Keratinocyte (primary cell): ENCODE results near the gene HID1.

Experiments used
- EZH2 ChIP-seq: IDR thresholded peaks from one replicate; pipeline ENCODE4 v1.6.1; 2012; ENCODE audit warnings: inconsistent platforms, mild to moderate bottlenecking, low read length, moderate library complexity
- TF ChIP-seq, protein P1 (sequence below), 3 experiments: IDR thresholded peaks in 1 of 3; conservative IDR thresholded peaks in 1 of 3; optimal IDR thresholded peaks in 1 of 3; 2 replicates in 2 of 3; 3 replicates in 1 of 3; pipeline versions ENCODE3 to v1.5.1; 2011; ENCODE audit warnings: low read length in 3 of 3, mild to moderate bottlenecking in 3 of 3, moderate library complexity in 2 of 3, control low read depth in 1 of 3, inconsistent platforms in 1 of 3; ENCODE audit not compliant: insufficient read depth in 2 of 3; ENCODE audit errors: extremely low read depth in 1 of 3

DNA sequence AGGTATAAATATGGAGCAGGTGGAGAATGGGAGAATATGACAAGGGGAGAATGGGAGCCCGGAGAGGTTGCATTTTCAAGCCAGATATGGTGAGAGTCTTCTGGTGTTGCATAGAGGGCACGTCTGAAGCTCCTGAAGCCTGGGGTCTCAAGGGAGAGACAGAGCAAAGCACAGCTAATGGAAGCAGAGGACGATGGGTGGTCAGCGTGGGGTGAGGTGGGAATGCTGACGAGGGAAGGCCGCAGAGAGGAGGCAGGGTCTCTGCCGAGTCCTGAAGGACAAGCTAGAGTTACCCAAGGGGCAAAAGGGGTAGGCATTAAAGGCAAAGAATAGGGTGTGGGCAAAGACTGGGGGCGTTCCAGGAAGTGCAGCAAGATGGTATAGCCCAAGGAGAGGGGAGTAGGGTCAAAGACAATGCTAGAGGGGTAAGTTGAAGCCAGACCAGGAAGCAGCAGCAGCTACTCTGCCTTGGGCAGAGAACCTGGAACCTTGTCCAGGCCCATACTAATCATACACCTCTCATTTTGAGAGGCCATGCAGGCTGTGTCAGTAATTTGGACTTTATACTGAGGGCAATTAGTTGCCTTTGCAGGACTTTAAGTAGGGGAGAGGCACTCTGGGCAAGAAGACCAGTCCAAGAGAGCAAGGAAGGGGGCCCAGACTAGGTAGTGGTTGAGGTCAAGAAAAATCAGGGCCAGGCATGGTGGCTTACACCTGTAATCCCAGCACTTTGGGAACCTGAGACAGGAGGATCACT is 34.2 kb downstream of the HID1 start:
- TF ChIP-seq, protein P1, sequence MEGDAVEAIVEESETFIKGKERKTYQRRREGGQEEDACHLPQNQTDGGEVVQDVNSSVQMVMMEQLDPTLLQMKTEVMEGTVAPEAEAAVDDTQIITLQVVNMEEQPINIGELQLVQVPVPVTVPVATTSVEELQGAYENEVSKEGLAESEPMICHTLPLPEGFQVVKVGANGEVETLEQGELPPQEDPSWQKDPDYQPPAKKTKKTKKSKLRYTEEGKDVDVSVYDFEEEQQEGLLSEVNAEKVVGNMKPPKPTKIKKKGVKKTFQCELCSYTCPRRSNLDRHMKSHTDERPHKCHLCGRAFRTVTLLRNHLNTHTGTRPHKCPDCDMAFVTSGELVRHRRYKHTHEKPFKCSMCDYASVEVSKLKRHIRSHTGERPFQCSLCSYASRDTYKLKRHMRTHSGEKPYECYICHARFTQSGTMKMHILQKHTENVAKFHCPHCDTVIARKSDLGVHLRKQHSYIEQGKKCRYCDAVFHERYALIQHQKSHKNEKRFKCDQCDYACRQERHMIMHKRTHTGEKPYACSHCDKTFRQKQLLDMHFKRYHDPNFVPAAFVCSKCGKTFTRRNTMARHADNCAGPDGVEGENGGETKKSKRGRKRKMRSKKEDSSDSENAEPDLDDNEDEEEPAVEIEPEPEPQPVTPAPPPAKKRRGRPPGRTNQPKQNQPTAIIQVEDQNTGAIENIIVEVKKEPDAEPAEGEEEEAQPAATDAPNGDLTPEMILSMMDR (optimal IDR thresholded peaks at IDR 0.05 in 1 of 3, IDR thresholded peaks at IDR 0.05 in 1 of 3, conservative IDR thresholded peaks at IDR 0.05 in 1 of 3; ENCODE audit: extremely low read depth in 1 of 3, insufficient read depth in 2 of 3, low read length in 3 of 3): no peak
- no peak for TF ChIP-seq EZH2
